DLD1 (cell line): ENCODE data around the gene DPM2.

Experiments used
- in situ Hi-C: cut with HindIII; loops from 2 replicates; pipeline ENCODE4 v1.10.0; 2017; ENCODE audit warnings: low sequenced_read_pairs

The DPM2 gene

DNA sequence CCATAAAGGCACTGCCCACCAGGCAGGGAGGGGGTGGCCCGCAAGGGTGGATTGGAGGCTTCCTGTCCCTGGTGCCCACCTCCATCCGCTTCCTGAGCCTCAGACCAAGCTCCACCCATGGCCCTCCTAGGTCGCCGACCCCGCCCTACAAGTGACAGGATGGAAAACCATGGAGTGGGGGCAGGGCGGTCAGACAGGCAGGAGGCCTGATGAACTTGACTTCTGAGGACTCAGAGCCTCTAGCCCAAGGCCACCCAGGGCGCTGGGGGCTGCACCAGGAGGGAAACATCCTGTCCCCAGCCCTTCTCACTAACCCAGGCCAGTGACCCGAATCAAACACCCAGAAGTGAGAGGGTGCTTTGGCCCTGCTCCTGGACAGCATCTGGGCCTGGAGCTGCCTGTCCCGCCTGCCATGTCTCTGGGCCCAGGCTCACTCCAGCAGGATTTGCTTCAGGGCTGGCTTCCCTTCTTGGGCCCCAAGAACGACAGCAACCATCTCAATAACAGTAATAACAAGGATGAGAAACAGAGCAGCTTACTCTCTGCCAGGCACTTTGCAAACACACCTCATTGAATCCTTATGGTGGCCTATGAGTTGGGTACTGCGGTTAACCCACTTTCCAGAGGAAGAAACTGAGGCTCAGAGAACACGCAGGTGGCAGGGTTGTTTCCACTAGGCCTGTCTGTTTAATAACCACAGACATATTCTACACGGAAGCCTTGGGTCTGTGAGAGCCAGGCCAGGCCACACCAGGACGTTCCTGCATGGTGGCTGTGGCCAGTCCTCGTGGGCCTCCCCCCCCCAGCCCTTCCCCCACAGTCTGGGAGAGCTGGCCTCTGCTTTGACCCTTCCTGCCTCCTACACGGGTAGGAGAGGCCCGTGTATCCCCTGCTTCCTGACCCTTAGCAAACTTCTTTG lies 33.8 kb downstream of the DPM2 start:
- in situ Hi-C loops = no loop called here

DNA sequence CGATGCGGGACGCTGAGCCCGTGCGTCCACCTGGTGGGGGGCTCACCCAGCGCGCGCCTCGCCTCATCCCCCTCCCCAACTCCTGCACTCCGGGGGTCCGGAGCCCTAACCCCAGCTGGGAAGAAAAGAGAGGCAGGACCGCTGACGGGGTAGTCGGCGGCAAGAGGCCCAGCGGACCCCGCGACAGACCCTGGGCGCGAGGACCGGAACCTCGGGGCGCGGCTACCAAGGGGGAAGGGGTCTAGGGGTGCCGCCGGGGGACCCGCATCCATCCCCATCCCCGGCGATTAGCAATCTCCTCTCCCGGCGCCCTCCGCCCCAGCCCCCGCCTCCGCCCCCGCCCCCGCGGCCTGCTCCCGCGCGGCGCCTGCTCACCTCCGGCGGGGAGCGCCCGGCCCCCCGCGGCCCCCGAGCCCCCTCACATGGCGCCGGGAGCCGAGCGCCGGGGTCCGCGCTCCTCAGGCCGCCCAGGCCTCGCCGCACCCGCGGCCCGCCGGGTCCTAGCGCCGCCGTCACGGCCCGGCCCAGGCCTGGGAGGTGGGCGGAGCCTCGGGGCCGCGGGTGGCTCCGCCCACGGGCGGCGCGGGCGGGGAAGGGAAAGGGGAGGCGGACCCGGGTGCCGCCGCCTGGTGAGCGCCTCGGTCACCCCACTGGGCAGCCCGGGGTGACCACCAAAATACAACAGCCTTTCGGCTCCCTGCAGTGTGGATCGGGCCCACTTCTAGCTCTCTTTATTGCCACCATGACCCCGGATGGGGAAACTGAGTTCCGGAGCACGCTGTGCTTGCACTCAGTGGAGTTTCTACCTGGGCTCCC lies 38.3 kb downstream of the DPM2 start, which contains the start of gene ST6GALNAC6:
TSS of gene ST6GALNAC6 (minus strand) at position 476 of the 816 bp plus-strand sequence. CDS start 1,622 bp downstream, outside the sequence.
- in situ Hi-C loops = no loop called here

DNA sequence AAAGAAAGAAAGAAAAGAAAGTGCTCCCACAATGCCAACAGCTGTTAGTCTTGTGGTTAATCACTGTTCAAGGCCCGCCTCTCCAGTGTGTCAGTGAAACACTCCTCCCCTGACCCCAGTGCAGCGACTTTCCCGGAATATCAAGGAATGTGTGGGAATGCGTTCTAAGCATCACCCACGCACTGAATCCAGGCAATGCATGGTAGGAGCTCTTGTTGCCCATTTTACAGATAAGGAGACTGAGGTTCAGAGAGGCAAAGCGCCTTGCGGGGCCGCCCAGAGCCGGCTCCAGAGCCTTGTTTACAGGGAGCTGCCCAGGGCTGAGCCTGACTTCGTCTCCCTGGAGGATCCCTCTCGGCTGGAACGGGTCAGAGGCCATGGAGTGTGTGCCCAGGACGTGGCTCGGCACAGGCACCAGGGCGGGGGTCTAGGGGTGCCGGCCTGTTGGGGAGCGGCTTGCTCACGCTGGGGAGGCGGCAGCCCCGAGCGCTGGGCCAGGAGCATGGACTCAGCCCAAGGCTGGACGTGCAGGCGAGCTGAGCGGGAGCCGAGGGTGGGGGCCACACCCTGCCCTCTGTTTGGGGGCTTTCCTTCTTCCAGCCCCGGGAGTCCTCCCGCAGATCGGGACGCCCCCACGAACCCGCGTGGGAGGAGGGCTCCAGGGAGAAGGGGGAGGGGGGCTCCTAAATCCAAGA lies 39.1 kb downstream of the DPM2 start:
- in situ Hi-C loops = no loop called here

DNA sequence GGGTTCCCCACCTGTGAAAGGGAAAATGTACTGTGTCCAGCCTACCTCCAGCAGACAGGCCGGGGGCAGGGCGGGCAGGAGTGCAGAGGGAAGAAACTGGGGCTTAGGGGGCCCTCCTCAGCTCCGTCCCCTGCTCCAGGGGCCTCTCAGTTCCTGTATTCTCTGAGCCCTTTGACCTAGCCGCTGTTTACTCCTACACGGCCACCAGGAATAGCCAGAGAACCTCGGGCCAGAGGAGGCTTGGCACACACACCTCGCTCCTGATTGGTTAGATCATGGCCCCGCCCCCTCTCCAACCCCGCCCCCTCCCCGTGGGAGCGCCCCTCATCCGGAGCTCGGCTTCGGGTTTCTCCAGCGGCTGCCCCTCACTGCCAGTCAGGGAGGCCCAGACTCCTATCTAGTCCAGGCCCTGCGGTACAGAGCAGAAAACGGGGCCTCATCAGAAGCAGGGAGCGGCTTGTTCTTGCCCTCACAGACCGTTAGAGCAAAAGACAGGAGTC lies 40.4 kb downstream of the DPM2 start:
- in situ Hi-C loops = no loop called here

DNA sequence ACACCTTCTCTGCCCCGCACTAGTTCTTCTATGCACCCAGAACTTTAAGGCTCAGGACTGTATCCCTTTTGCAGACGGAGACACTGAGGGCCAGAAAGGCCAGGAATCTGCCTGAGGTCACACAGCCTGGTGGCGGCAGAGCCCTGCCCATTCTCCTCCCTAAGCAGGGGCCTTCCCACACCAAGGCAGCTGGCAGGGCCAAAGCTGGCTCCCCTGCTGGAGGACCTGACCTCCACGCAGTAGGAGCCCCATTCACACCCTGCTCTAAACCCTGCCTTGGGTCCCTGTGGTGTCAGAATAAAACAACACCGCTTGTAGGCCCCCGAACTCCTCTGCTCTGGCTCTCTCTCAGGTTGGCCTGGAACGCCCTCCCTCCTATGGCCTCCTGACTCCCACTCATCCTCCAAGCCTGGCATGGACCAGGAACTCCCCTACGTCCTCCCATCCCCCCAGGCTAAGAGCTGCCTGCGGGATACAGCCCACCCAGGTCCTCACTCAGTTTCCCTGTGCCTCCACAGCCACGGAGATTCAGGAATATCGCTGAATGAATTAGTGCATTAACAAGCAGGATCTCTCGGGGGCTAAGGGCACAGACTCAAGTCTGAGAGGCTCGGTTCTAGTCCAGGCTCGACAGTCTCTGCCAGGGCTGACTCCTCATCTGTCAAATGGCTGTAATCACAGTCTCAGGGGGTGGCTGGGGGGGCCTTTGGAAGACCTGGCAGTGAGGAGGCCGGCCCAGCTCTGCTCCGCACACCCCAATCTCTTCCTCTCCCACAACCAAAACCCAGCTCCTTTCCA lies 41.1 kb downstream of the DPM2 start:
- in situ Hi-C loops = no loop called here

DNA sequence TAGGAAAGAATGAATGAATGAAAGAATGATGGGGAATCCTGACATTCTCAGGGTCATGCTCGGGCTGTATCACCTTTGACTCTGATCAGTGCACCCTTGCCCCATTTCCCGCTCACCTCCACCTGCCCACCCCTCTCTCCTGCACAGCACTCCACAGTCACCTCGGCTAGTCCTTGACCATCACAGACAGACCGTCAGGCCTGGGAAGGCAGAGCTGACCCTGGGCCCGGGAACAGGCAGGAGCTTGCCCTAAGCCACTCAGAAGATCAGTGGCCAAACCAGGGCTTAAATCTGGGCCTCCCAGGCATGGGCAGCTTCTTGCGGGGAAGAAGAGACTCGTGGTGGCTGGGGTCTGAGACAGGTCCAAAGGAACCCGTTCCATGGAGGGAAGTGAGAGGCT lies 41.8 kb downstream of the DPM2 start:
- in situ Hi-C loops = no loop called here

DNA sequence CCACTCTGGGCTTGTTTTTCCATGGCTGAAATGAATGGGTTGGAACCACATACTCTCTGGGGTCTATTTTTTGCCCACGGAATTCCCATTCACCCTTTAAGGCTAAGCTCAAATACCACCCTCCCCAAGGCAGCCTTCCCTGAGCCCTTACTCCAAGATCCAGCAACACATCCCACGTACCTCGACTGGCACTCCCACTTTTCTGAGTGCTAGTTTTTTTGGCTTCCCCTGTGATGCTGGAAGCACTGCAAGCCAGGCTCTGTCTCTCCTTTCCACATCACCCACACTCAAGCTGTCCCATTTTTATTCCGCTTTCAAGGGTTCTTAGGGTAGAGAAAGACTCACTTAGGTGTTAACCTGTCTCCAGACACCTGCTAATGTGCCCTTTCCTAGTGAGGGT lies 44.3 kb downstream of the DPM2 start:
- in situ Hi-C loops = no loop called here

DNA sequence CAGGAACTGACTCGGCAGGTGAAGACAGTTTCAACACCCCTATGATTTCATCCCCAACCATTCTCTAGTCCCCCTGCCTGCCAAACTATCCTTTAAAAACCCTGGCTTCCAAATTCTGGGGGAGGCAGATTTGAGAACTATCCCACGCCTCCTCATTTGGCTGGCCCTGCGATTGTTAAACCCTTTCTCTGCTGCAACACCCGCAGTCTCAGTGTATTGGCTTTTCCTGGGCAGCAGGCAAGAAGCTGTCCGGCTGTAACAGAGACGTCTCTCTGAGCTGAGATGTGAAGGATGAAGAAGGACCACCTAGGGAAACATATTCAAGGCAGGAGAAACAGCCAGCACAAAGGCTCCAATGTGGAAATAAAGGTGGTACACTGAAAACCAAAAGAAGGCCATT lies 44.8 kb downstream of the DPM2 start:
- in situ Hi-C loops = no loop called here

DNA sequence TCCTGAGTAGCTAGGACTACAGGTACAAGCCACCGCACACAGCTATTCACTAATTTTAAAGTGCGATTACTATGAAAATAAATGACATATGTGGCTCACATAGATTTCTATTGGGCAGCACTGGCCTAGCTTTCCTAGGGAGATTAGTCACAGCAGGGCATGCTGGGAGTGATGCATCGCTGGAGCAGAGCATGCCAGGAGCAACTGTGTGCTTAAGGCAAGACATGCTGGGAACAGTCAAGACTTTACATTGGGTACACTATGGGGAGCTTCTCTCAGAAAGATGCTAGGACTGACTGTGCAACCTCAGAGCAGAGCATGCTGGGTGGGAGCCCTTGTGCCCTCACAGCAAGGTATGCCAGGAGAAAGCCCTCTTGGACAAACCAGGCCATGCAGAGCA lies 47.6 kb downstream of the DPM2 start:
- in situ Hi-C loops = no loop called here

DNA sequence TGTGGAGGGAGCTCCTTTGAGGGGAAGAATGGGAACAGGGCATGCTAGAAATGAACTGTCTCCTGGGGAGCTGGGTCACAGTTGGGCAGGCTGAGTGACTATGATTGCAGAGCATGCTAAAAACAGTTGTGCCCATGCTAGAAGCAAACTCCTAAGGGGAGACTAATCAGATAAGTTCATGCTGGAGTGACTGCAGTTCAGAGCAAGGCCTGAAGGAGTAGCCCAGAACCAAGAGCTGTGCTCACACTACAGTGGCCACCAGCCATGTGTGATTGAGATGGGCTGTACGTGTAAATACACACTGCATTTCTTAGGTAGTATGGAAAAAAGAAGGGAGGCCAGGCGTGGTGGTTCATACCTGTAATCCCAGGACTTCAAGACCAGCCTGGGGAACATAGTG lies 49.9 kb downstream of the DPM2 start:
- in situ Hi-C loops = no loop called here

DNA sequence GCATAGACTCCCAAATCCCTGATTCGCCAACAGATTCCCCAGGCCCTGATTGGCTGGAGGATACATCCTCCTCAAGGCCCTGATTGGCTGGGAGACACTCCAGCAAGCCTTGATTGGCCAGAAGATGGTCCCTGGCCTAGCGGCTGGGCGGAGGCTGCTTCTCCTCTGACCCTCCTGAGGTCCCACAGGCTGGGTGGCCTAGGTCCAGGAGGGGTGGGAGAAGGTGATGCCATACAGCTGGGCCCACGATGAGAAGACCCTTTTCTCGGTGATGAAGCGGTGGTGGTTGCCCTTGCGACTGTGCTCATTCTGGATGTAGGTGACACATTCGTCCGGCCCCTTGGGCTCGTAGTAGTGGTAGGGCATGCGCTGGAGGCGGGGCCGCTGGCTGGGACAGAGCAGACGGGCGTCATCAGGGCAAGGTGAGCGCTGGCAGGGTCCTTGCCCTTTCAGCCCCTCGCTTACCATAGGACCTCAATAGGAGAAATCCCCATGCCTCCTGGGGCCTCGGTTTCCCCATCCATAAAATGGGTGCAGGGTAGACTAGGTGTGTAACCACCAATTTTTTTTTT lies 51.2 kb downstream of the DPM2 start:
- in situ Hi-C loops = no loop called here

DNA sequence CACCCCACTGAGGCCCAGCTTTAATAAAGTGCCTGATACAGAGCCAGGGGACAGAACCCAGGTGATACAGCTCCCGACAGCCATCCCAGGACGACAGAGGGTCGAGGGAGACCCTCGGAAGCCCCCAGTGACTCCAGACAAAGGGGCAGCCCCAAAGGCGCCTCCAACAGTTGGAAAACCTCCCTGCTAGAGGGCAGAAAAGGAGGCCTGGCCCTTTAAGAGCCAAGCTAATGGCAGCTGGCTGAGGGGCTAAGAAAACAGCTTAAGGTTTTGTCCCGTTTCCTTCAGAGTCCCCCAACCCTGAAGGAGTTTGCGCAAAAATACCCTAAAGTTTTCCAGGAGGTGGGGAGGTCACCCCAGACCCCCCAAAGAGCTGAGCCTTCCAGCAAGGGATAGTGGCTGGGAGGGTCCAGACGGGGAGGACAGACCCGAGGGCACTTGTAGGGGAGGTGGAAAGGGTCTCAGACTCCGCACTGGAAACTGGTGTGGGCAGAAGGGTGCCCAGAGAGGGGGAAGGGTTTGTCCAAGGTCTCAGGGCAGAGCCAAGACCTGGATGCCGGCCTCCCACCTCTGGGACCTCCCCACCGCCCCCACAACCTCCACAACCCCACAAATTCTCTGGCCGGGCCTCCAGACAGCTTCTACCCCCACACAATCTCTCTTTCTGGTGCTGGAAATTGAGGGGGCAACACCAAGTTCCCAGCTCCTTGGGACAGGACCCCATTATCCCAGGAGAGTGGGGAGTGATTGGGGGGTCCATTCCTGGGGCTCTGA lies 52.0 kb downstream of the DPM2 start:
- in situ Hi-C loops = no loop called here
